ENCODE measurements around the gene SGCD.

SGCD gene

GRCh38 chr5:156677963-156678362 is 351.0 kb downstream of the SGCD start:
- TF ChIP-seq ZFX (IDR thresholded peaks at IDR 0.05), result no peak
- no peak overlapping the region for H3K27ac ChIP-seq

- H3K27ac ChIP-seq, result no peak overlapping the region
- no peak for TF ChIP-seq ZFX (IDR thresholded peaks at IDR 0.05)
- no peak for TF ChIP-seq CTCF (conservative IDR thresholded peaks at IDR 0.05)
These were observed 351.5 kb downstream of the SGCD start for GRCh38 chr5:156678484-156678883.

GRCh38 chr5:156680831-156681230 is 353.9 kb downstream of the SGCD start:
- H3K27ac ChIP-seq, result no peak overlapping the region
- no peak for TF ChIP-seq CTCF (conservative IDR thresholded peaks at IDR 0.05)
- no peak for TF ChIP-seq ZFX (IDR thresholded peaks at IDR 0.05)

- TF ChIP-seq ZFX (IDR thresholded peaks at IDR 0.05) (no peak), CTCF (conservative IDR thresholded peaks at IDR 0.05) (no peak)
- H3K27ac ChIP-seq, result no peak overlapping the region
These were observed 354.3 kb downstream of the SGCD start for GRCh38 chr5:156681265-156681664.

- H3K27ac ChIP-seq, result no peak overlapping the region
These were observed 356.0 kb downstream of the SGCD start for GRCh38 chr5:156682971-156683370.

GRCh38 chr5:156683509-156683908 is 356.5 kb downstream of the SGCD start:
- TF ChIP-seq CTCF (conservative IDR thresholded peaks at IDR 0.05), result no peak
- TF ChIP-seq ZFX (IDR thresholded peaks at IDR 0.05), result no peak
- H3K27ac ChIP-seq, result no peak overlapping the region

More at GRCh38 chr5:156682971-156683370, 356.0 kb downstream of the SGCD start:
- TF ChIP-seq CTCF (conservative IDR thresholded peaks at IDR 0.05) (no peak), ZFX (IDR thresholded peaks at IDR 0.05) (no peak)

GRCh38 chr5:156684216-156684615 is 357.3 kb downstream of the SGCD start:
- no peak overlapping the region for H3K27ac ChIP-seq
- no peak for TF ChIP-seq ZFX (IDR thresholded peaks at IDR 0.05)

GRCh38 chr5:156685481-156685880 is 358.5 kb downstream of the SGCD start:
- H3K27ac ChIP-seq, result no peak overlapping the region
- TF ChIP-seq CTCF (conservative IDR thresholded peaks at IDR 0.05) (no peak), ZFX (IDR thresholded peaks at IDR 0.05) (no peak)

GRCh38 chr5:156686380-156686779 is 359.4 kb downstream of the SGCD start:
- no peak for TF ChIP-seq CTCF (conservative IDR thresholded peaks at IDR 0.05)
- no peak for TF ChIP-seq ZFX (IDR thresholded peaks at IDR 0.05)
- no peak overlapping the region for H3K27ac ChIP-seq

Data from C4-2B (cell line).